ENCODE data around the gene IFRD2.
"Not testable (repeated sequence)": the region's sequence is repeated elsewhere in the genome, so short reads cannot be mapped to it uniquely, and the experiment has no call there.

GRCh38 chr3:50272538-50272910 lies 19.7 kb downstream of the IFRD2 start:
- TF ChIP-seq ZNF747 (CRISPR knock-in tag; IDR thresholded peaks at IDR 0.05; ENCODE audit: borderline replicate concordance); ATF7 (IDR thresholded peaks at IDR 0.05); ATF7 (CRISPR knock-in tag; IDR thresholded peaks at IDR 0.05); NR1H2 (CRISPR knock-in tag; IDR thresholded peaks at IDR 0.05; ENCODE audit: borderline replicate concordance, low read depth); ZNF3 (CRISPR knock-in tag; IDR thresholded peaks at IDR 0.05); NFYB (CRISPR knock-in tag; IDR thresholded peaks at IDR 0.05); SP1 (IDR thresholded peaks at IDR 0.05); SP1 (CRISPR knock-in tag; IDR thresholded peaks at IDR 0.05): not testable (repeated sequence)

Data from HepG2 (cell line).